ENCODE data around the gene ITFG2. TPM values are rescaled to one million over a fixed set of nuclear protein-coding genes. Genes with fewer than 3 reads are reported as not detected.

ITFG2 gene
- total RNA-seq, 1 experiment from 2014 or later, result 41.3 TPM

DNA sequence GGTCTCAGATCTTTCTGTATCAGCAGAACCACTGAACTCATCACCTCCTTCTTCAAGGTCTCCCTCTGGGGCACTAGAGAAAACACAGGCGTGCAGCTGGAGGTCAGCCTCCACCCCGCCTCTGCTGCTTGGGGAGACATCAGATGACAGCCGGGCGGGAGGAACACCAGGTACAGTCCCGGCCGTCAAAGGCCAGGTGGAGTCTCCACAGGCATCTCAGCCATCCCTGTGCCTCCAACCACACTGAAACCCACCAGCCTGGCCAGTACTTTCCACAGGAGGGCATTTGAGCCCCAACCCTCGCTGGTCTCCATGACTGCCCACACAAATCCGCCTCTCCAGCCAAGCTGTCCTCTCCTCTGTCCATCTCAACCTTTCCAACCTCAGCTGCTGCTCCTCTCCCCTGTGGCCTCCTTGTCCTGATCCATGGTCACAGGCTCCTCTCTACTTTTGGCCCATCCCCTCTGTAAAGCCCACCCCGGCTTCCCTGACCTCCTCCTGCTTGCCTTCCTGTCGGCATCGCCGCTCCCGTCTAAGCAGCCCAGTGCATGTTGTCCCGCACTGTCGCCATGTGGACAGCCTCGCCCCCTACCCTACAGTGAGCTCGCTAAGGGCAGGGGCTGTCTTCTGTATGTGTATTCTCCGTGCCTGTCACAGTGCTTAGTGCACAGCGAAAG is 39.1 kb upstream of the ITFG2 start:
- Histone ChIP-seq H3K9me2 (ENCODE audit: insufficient read depth) (no peaks in the 10 kb centered on the region), H3K27ac (no peak overlapping the region), H2AFZ (no peak overlapping the region), H3K4me2 (no peak overlapping the region), H3K27me3 (ENCODE audit: insufficient read depth, low read depth) (peaks cover 73% of the 10 kb centered on the region), H4K20me1 (ENCODE audit: insufficient read depth) (no peaks in the 10 kb centered on the region), H3K4me1 (replicated peaks; ENCODE audit: insufficient read depth) (peaks cover 11% of the 10 kb centered on the region), H3K4me3 (no peak overlapping the region), H3K36me3 (ENCODE audit: low read depth) (no peaks in the 10 kb centered on the region), H3F3A (ENCODE audit: insufficient read depth, low read depth) (no peaks in the 10 kb centered on the region), H3K79me2 (ENCODE audit: low read depth) (no peaks in the 10 kb centered on the region), H3K9me3 (ENCODE audit: insufficient read depth, low read depth) (no peaks in the 10 kb centered on the region)
- TF ChIP-seq CTCF (conservative IDR thresholded peaks at IDR 0.05) (no peak), EZH2 (IDR thresholded peaks at IDR 0.05; ENCODE audit: low read depth) (no peak)
- intact Hi-C loops (cut with micrococcal nuclease; ENCODE audit: unreplicated experiment), result no loop called here
- no TSS peak for BruUV-seq (replicated peaks)
- DNase-seq, result no peak
- ChIA-PET CTCF (interaction anchor here (0.6 kb wide), 1 partner anchor 11 kb away, joined by 6 read pairs; no protein-coding TSS in a partner anchor), POLR2A (ENCODE audit: unreplicated experiment) (no interaction called here)

DNA sequence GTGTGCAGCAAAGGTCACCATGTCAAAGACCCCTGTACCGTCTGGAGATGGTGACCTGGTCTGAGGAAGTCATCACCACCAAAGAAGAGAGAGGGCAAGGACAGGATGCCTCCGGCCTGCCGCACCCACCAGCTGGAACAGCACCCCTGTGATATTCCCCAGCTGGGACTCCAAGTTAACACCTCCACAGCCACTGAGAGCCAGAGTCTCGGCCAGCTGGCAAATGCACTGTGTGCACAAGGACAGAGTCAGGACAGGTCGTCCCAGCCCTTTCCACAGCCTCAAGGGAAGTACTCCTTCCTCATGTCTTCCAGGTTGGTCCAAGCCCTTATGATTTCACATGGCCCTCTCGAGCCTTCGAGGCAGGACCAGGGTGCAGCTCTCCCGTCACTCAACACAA is 37.0 kb upstream of the ITFG2 start:
- ChIA-PET CTCF (no interaction called here), POLR2A (ENCODE audit: unreplicated experiment) (no interaction called here)
- Histone ChIP-seq H3K27me3 (ENCODE audit: insufficient read depth, low read depth) (peaks cover 84% of the 10 kb centered on the region), H3K9me3 (ENCODE audit: insufficient read depth, low read depth) (no peaks in the 10 kb centered on the region), H4K20me1 (ENCODE audit: insufficient read depth) (no peaks in the 10 kb centered on the region), H3K4me3 (no peak overlapping the region), H2AFZ (no peak overlapping the region), H3K79me2 (ENCODE audit: low read depth) (no peaks in the 10 kb centered on the region), H3K4me1 (replicated peaks; ENCODE audit: insufficient read depth) (no peaks in the 10 kb centered on the region), H3K4me2 (no peak overlapping the region), H3F3A (ENCODE audit: insufficient read depth, low read depth) (no peaks in the 10 kb centered on the region), H3K36me3 (ENCODE audit: low read depth) (no peaks in the 10 kb centered on the region), H3K27ac (no peak overlapping the region), H3K9me2 (ENCODE audit: insufficient read depth) (no peaks in the 10 kb centered on the region)
- TF ChIP-seq CTCF (conservative IDR thresholded peaks at IDR 0.05), result no peak
- no TSS peak for BruUV-seq (replicated peaks)
- intact Hi-C loops (cut with micrococcal nuclease; ENCODE audit: unreplicated experiment), result no loop called here
- DNase-seq, result no peak

DNA sequence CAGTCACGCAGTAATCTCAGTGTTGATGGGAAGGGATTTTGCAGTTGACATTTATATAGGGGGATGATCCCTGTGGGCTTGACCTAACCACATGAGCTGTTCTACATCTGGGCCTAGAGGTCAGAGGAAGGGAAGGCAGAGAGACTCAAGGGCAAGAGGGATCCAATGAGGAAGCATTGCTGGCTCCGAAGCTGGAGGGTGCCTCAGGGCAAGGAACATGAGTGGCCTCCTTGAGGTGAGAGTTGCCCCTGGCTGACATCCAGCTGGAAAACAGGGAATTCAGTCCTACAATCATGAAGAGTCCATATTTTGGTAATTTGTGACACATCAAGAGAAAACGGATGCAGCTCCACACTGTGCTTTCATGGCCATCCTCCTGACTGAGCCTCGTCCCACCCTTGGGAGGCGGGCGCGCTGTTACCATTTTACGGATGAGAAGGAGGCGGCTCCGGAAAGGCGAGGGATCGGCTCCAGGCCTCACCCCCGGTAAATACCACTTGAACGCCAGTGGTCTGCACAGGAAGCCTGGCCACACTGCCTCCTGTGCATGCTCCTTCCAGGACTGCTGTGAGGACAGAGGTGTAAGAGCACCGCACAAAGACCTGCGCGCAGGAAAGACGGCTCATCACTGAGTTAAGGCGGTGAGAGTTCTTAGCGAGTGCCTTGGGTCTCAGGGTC is 36.2 kb upstream of the ITFG2 start:
- Histone ChIP-seq H3K9me3 (ENCODE audit: insufficient read depth, low read depth) (no peaks in the 10 kb centered on the region), H3K4me1 (replicated peaks; ENCODE audit: insufficient read depth) (no peaks in the 10 kb centered on the region), H3K27me3 (ENCODE audit: insufficient read depth, low read depth) (peaks cover 93% of the 10 kb centered on the region), H3K36me3 (ENCODE audit: low read depth) (no peaks in the 10 kb centered on the region), H3K79me2 (ENCODE audit: low read depth) (no peaks in the 10 kb centered on the region), H3K4me3 (no peak overlapping the region), H3K4me2 (no peak overlapping the region), H3K27ac (no peak overlapping the region), H3F3A (ENCODE audit: insufficient read depth, low read depth) (no peaks in the 10 kb centered on the region), H3K9me2 (ENCODE audit: insufficient read depth) (no peaks in the 10 kb centered on the region), H4K20me1 (ENCODE audit: insufficient read depth) (no peaks in the 10 kb centered on the region), H2AFZ (no peak overlapping the region)
- no peak for DNase-seq
- intact Hi-C loops (cut with micrococcal nuclease; ENCODE audit: unreplicated experiment), result no loop called here
- no TSS peak for BruUV-seq (replicated peaks)
- CTCF ChIA-PET, result no interaction called here
- TF ChIP-seq CTCF (conservative IDR thresholded peaks at IDR 0.05) (no peak), EZH2 (IDR thresholded peaks at IDR 0.05; ENCODE audit: low read depth) (no peak)
- POLR2A ChIA-PET (ENCODE audit: unreplicated experiment), result no interaction called here
